Measurements from ENCODE around the gene CIT. TPM values are rescaled to one million over a fixed set of nuclear protein-coding genes. Genes with fewer than 3 reads are reported as not detected.

CIT gene
- total and polyA plus RNA-seq, 2 donors (not counting 3 experiments of a cell fraction or from before 2014, with no cell fraction given), result 13.3 to 61.8 TPM

DNA sequence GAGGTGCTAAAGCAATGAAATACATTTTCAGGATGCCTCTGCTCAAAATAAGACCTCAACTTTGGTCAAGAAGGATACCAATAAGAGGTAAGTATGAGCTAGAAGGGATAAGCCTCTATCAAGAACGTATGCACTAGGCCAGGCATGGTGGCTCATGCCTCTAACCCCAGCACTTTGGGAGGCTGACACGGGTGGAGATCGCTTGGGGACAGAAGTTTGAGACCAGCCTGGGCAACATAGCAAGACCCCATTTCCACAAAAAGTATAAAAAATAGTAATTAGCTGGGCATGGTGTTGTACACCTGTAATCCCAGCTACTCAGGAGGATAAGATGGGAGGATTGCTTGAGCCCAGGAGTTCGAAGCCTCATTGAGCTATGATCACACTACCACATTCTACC lies 114.5 kb downstream of the CIT start:
- Histone ChIP-seq H3K27ac (ENCODE audit: insufficient read depth, low read depth, low read length) (no peak overlapping the region), H3K36me3 (ENCODE audit: control insufficient read depth in 2 of 2, extremely low read depth in 1 of 2, insufficient read depth in 2 of 2, low read length in 2 of 2) (no peaks in the 10 kb centered on the region), H3K4me1 (ENCODE audit: control insufficient read depth, extremely low read depth, insufficient read depth, low read length) (no peaks in the 10 kb centered on the region), H3K4me3 (replicated peaks in 1 of 3; ENCODE audit: insufficient read depth in 1 of 3, low read depth in 1 of 3, low read length in 3 of 3) (no peak overlapping the region), H3K9me1 (replicated peaks; ENCODE audit: control insufficient read depth, extremely low read depth, insufficient read depth, low read length) (no peaks in the 10 kb centered on the region), H2AFZ (ENCODE audit: low read depth, low read length) (no peak overlapping the region), H4K20me1 (replicated peaks; ENCODE audit: control insufficient read depth, extremely low read depth, insufficient read depth, low read length) (no peaks in the 10 kb centered on the region), H3K4me2 (ENCODE audit: insufficient read depth, low read length) (no peak overlapping the region), H3K79me2 (ENCODE audit: control insufficient read depth, insufficient read depth, low read length) (no peaks in the 10 kb centered on the region), H3K9me3 (replicated peaks; ENCODE audit: control insufficient read depth, insufficient read depth, low read length) (no peaks in the 10 kb centered on the region), H3K9ac (replicated peaks; ENCODE audit: extremely low read depth, insufficient read depth, low read length) (no peak overlapping the region), H3K27me3 (ENCODE audit: control insufficient read depth in 2 of 2, insufficient read depth in 2 of 2, low read length in 2 of 2) (no peaks in the 10 kb centered on the region)
- intact Hi-C loops (cut with micrococcal nuclease), result no loop called here
- CTCF ChIA-PET, result interaction anchor here (0.9 to 1.0 kb wide), 2 partner anchors 17 to 18 kb away, joined by 3 read pairs; no protein-coding TSS in a partner anchor
- FAIRE-seq (no peak), DNase-seq (ENCODE audit: low read depth, low spot score) (no peak)
- dilution Hi-C loops (cut with MboI; ENCODE audit: extremely low pct_ligation_motif_present, low sequenced_read_pairs), result no loop called here
- no TSS peak for BruUV-seq (replicated peaks)
- no peak for TF ChIP-seq POLR2AphosphoS5 (IDR thresholded peaks at IDR 0.05; ENCODE audit: insufficient read depth, low read depth, low read length)
- no peak for TF ChIP-seq CTCF (IDR thresholded peaks at IDR 0.05; ENCODE audit: extremely low read depth in 1 of 2, insufficient read depth in 1 of 2, low read depth in 1 of 2, low read length in 2 of 2)
- no peak for TF ChIP-seq EZH2 (IDR thresholded peaks at IDR 0.05; ENCODE audit: borderline replicate concordance, low read depth, low read length, severe bottlenecking)
- TF ChIP-seq FOS (IDR thresholded peaks at IDR 0.05; ENCODE audit: borderline replicate concordance, insufficient read depth, low read length), result no peak
- TF ChIP-seq MYC (IDR thresholded peaks at IDR 0.05; ENCODE audit: low read depth, low read length), result no peak
- TF ChIP-seq, protein P1, sequence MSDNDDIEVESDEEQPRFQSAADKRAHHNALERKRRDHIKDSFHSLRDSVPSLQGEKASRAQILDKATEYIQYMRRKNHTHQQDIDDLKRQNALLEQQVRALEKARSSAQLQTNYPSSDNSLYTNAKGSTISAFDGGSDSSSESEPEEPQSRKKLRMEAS (IDR thresholded peaks at IDR 0.05; ENCODE audit: insufficient read depth, insufficient read length), result no peak
- TF ChIP-seq POLR2A (IDR thresholded peaks at IDR 0.05; ENCODE audit: low read depth, low read length), result no peak
- TF ChIP-seq JUN (IDR thresholded peaks at IDR 0.05; ENCODE audit: borderline replicate concordance, insufficient read depth, insufficient read length, low read depth), result no peak
- no peak for TF ChIP-seq GATA2 (IDR thresholded peaks at IDR 0.05; ENCODE audit: insufficient read depth, insufficient read length, low read depth, low read length)
- POLR2A ChIA-PET, result no interaction called here
